GM19324 (cell line): Measurements from ENCODE around the gene TRIM37.
A peak's percentile ranks its signal among the peaks of the same experiment; 100 is the strongest.
"Not testable (repeated sequence)": the region's sequence is repeated elsewhere in the genome, so short reads cannot be mapped to it uniquely, and the experiment has no call there.

Source experiments
- ATAC-seq: cut with Tn5 transposase; IDR thresholded peaks from one replicate; pipeline ENCODE4 v1.9.1; 2021; ENCODE audit warnings: mild to moderate bottlenecking, moderate library complexity; ENCODE audit not compliant: unreplicated experiment, low FRiP score

The TRIM37 gene

GRCh38 chr17:59106463-59107305 lies at the start of gene TRIM37:
Gene TRIM37 (minus strand): TSS chr17:59106880. CDS start chr17:59106461, 419 bp downstream.
- ATAC-seq = peak; percentile 96

- ATAC-seq = peak; percentile 93
Observed at GRCh38 chr17:59155439-59156177, 48.9 kb upstream of the TRIM37 start, which contains the start of gene PRR11. Gene PRR11 (plus strand): TSS chr17:59155746. CDS start chr17:59169753, 14,007 bp downstream.

- peak; percentile 87 for ATAC-seq
Observed at GRCh38 chr17:59154721-59155438, 48.2 kb upstream of the TRIM37 start, which contains the start of gene SKA2. Gene SKA2 (minus strand): TSS chr17:59155186. CDS start chr17:59155163, 23 bp downstream.

GRCh38 chr17:59154292-59154720 lies 47.6 kb upstream of the TRIM37 start:
- ATAC-seq = no peak

- ATAC-seq = no peak
Observed at GRCh38 chr17:59152925-59153324, 46.2 kb upstream of the TRIM37 start.

GRCh38 chr17:59151591-59151990 lies 44.9 kb upstream of the TRIM37 start:
- ATAC-seq = no peak

- ATAC-seq = no peak
Observed at GRCh38 chr17:59151006-59151405, 44.3 kb upstream of the TRIM37 start.

GRCh38 chr17:59149841-59150511 lies 43.3 kb upstream of the TRIM37 start:
- no peak for ATAC-seq

- ATAC-seq = no peak
Observed at GRCh38 chr17:59149051-59149450, 42.4 kb upstream of the TRIM37 start.

- no peak for ATAC-seq
Observed at GRCh38 chr17:59145571-59146096, 39.0 kb upstream of the TRIM37 start.

GRCh38 chr17:59141860-59142259 lies 35.2 kb upstream of the TRIM37 start:
- ATAC-seq = no peak

GRCh38 chr17:59139939-59140338 lies 33.3 kb upstream of the TRIM37 start:
- ATAC-seq = no peak

GRCh38 chr17:59138339-59138738 lies 31.7 kb upstream of the TRIM37 start:
- ATAC-seq = not testable (repeated sequence)

GRCh38 chr17:59131131-59131530 lies 24.5 kb upstream of the TRIM37 start:
- ATAC-seq = no peak

GRCh38 chr17:59129814-59130213 lies 23.1 kb upstream of the TRIM37 start:
- no peak for ATAC-seq

- no peak for ATAC-seq
Observed at GRCh38 chr17:59126809-59127417, 20.2 kb upstream of the TRIM37 start.

GRCh38 chr17:59124665-59125064 lies 18.0 kb upstream of the TRIM37 start:
- ATAC-seq = no peak

GRCh38 chr17:59121901-59122480 lies 15.3 kb upstream of the TRIM37 start:
- ATAC-seq = no peak

- no peak for ATAC-seq
Observed at GRCh38 chr17:59115474-59115873, 8.8 kb upstream of the TRIM37 start.
